ENCODE measurements around the gene CCDC167. TPM values are rescaled to one million over a fixed set of nuclear protein-coding genes. Genes with fewer than 3 reads are reported as not detected.
A peak's percentile ranks its signal among the peaks of the same experiment; 100 is the strongest.
"Not testable (repeated sequence)": the region's sequence is repeated elsewhere in the genome, so short reads cannot be mapped to it uniquely, and the experiment has no call there.

Gene CCDC167
- total RNA-seq, 1 experiment from 2014 or later, result 27.8 TPM

- POLR2A ChIA-PET; intact Hi-C loops (cut with micrococcal nuclease): not testable (repeated sequence)
- CTCF ChIA-PET, result interaction anchor here (1.5 kb wide), 1 partner anchor 11 kb away, joined by 6 read pairs; no protein-coding TSS in a partner anchor
Measured at GRCh38 chr6:37500904-37501303, 1.2 kb upstream of the CCDC167 start.

GRCh38 chr6:37500294-37500608 is 558 bp upstream of the CCDC167 start:
- POLR2A ChIA-PET, result interaction anchor here (1.2 kb wide), 1 partner anchor 80 kb away, joined by 3 read pairs; no protein-coding TSS in a partner anchor
- H3K27me3 ChIP-seq (ENCODE audit: insufficient read depth, low read length), result no peaks in the 10 kb centered on the region
- intact Hi-C loops (cut with micrococcal nuclease), result no loop called here
- H3K79me2 ChIP-seq (ENCODE audit: insufficient read depth, low read length), result peaks cover 11% of the 10 kb centered on the region; the same call in 1 of the 2 replicates
- H2AFZ ChIP-seq (ENCODE audit: low read depth, low read length, poor library complexity, severe bottlenecking), result peak overlapping the region; percentile 63
- peak overlapping the region; percentile 82 for H3K4me2 ChIP-seq (ENCODE audit: low read length)
- RAD21 ChIA-PET (ENCODE audit: low non-redundant PET in 1 of 2, low total read pairs in 2 of 2, uncharacterized antibody in 2 of 2, unreplicated experiment in 2 of 2), result interaction anchor here (0.7 to 1.0 kb wide), 2 partner anchors 191 to 192 kb away, joined by 3 read pairs; no protein-coding TSS in a partner anchor
- H3K4me3 ChIP-seq (replicated peaks in 1 of 2; ENCODE audit: low read depth in 1 of 2, low read length in 2 of 2), result peak overlapping the region; percentile 60 to 78
- peak overlapping the region; percentile 91 for H3K9ac ChIP-seq (ENCODE audit: low read length)
- H4K20me1 ChIP-seq (ENCODE audit: insufficient read depth), result no peaks in the 10 kb centered on the region
- no peak for TF ChIP-seq FOSL1 (IDR thresholded peaks at IDR 0.05; ENCODE audit: low read depth)
- TF ChIP-seq SP1 (IDR thresholded peaks at IDR 0.05; ENCODE audit: low read depth), result no peak
- TF ChIP-seq ZFX (IDR thresholded peaks at IDR 0.05), result no peak
- TF ChIP-seq EZH2 (IDR thresholded peaks at IDR 0.05), result no peak
- no peak for TF ChIP-seq EZH2phosphoT487 (IDR thresholded peaks at IDR 0.05; ENCODE audit: borderline replicate concordance)
- no peak for TF ChIP-seq POLR2A (IDR thresholded peaks at IDR 0.05; ENCODE audit: borderline replicate concordance, extremely low read depth, insufficient read depth, insufficient read length)
- no peak for TF ChIP-seq CEBPB (IDR thresholded peaks at IDR 0.05; ENCODE audit: low read depth)
- TF ChIP-seq ATF3 (IDR thresholded peaks at IDR 0.05), result no peak
- CTCF ChIA-PET, result interaction anchor here (0.8 to 1.5 kb wide), 7 partner anchors 12 to 191 kb away, joined by 3 to 6 read pairs (median 3); no protein-coding TSS in a partner anchor
- no peak for ATAC-seq
- DNase-seq (ENCODE audit: low read depth, low spot score), result no peak
- no peaks in the 10 kb centered on the region for H3K36me3 ChIP-seq (ENCODE audit: control insufficient read depth in 1 of 2, insufficient read depth in 2 of 2, low read length in 2 of 2)
- H3K27ac ChIP-seq (ENCODE audit: low read depth, low read length), result peak overlapping the region; percentile 58
- no peaks in the 10 kb centered on the region for H3K9me2 ChIP-seq (ENCODE audit: insufficient read depth)
- BruUV-seq (replicated peaks), result no TSS peak
- H3K9me3 ChIP-seq (ENCODE audit: control insufficient read depth in 1 of 2, insufficient read depth in 1 of 2, low read depth in 1 of 2, low read length in 2 of 2), result no peaks in the 10 kb centered on the region
- peaks cover 4 to 16% of the 10 kb centered on the region in 2 experiments; a peak in 3 of 4 replicates for H3K4me1 ChIP-seq (ENCODE audit: control insufficient read depth in 1 of 2, insufficient read depth in 2 of 2, low read length in 2 of 2)

More at GRCh38 chr6:37500904-37501303, 1.2 kb upstream of the CCDC167 start:
- H3K9me3 ChIP-seq (ENCODE audit: control insufficient read depth in 1 of 2, insufficient read depth in 1 of 2, low read depth in 1 of 2, low read length in 2 of 2); ATAC-seq; H4K20me1 ChIP-seq (ENCODE audit: insufficient read depth); H3K27ac ChIP-seq (ENCODE audit: low read depth, low read length); H2AFZ ChIP-seq (ENCODE audit: low read depth, low read length, poor library complexity, severe bottlenecking); H3K4me2 ChIP-seq (ENCODE audit: low read length); H3K27me3 ChIP-seq (ENCODE audit: insufficient read depth, low read length); H3K9me2 ChIP-seq (ENCODE audit: insufficient read depth); DNase-seq (ENCODE audit: low read depth, low spot score); RAD21 ChIA-PET (ENCODE audit: low non-redundant PET in 1 of 2, low total read pairs in 2 of 2, uncharacterized antibody in 2 of 2, unreplicated experiment in 2 of 2); H3K9ac ChIP-seq (ENCODE audit: low read length); H3K36me3 ChIP-seq (ENCODE audit: control insufficient read depth in 1 of 2, insufficient read depth in 2 of 2, low read length in 2 of 2); H3K4me3 ChIP-seq (replicated peaks in 1 of 2; ENCODE audit: low read depth in 1 of 2, low read length in 2 of 2); BruUV-seq (replicated peaks): not testable (repeated sequence)
- Histone ChIP-seq H3K79me2 (ENCODE audit: insufficient read depth, low read length) (peaks cover 11% of the 10 kb centered on the region; the same call in 1 of the 2 replicates), H3K4me1 (ENCODE audit: control insufficient read depth in 1 of 2, insufficient read depth in 2 of 2, low read length in 2 of 2) (peaks cover 4 to 16% of the 10 kb centered on the region in 2 experiments; a peak in 3 of 4 replicates)
- TF ChIP-seq SP1 (IDR thresholded peaks at IDR 0.05; ENCODE audit: low read depth), result peak; percentile 23; the same call in 1 of the 2 replicates
